ENCODE results near the gene DHX36. TPM values are rescaled to one million over a fixed set of nuclear protein-coding genes. Genes with fewer than 3 reads are reported as not detected.
A peak's percentile ranks its signal among the peaks of the same experiment; 100 is the strongest.

DHX36 gene
- total and polyA plus RNA-seq, 2 experiments from 2014 or later = 29.6 to 60.9 TPM

GRCh38 chr3:154361099-154361498, 36.8 kb upstream of the DHX36 start:
- no peaks in the 10 kb centered on the region for H3K79me2 ChIP-seq
- H3K4me1 ChIP-seq (ENCODE audit: insufficient read depth) = no peaks in the 10 kb centered on the region
- no peaks in the 10 kb centered on the region for H3K27me3 ChIP-seq
- H2AFZ ChIP-seq = no peak overlapping the region
- H3K27ac ChIP-seq = no peak overlapping the region
- H3K9me3 ChIP-seq (ENCODE audit: low read depth) = no peaks in the 10 kb centered on the region
- no peaks in the 10 kb centered on the region for H4K20me1 ChIP-seq (ENCODE audit: insufficient read depth, poor library complexity, severe bottlenecking)
- H3K9me2 ChIP-seq (replicated peaks; ENCODE audit: insufficient read depth) = no peaks in the 10 kb centered on the region
- 87% methylated on average over 1 of the region's 1 CpG for WGBS (ENCODE audit: low lambda C conversion rate, missing lambda C conversion rate)
- H3K4me3 ChIP-seq = no peak overlapping the region
- no peak for DNase-seq (ENCODE audit: low spot score)
- H3K4me2 ChIP-seq = no peak overlapping the region
- TF ChIP-seq EZH2 (IDR thresholded peaks at IDR 0.05; ENCODE audit: borderline replicate concordance) = no peak
- no peak for TF ChIP-seq CTCF (IDR thresholded peaks at IDR 0.05; ENCODE audit: poor library complexity)
- no peak for TF ChIP-seq EZH2phosphoT487 (IDR thresholded peaks at IDR 0.05; ENCODE audit: low read depth, severe bottlenecking, unreplicated experiment)
- no peaks in the 10 kb centered on the region for H3K36me3 ChIP-seq (replicated peaks; ENCODE audit: insufficient read depth, low read depth)

GRCh38 chr3:154356009-154356408, 31.7 kb upstream of the DHX36 start:
- H3K79me2 ChIP-seq = no peaks in the 10 kb centered on the region
- H3K27ac ChIP-seq = no peak overlapping the region
- no peaks in the 10 kb centered on the region for H3K27me3 ChIP-seq
- H3K4me2 ChIP-seq = no peak overlapping the region
- WGBS (ENCODE audit: low lambda C conversion rate, missing lambda C conversion rate) = 63% methylated on average over 1 of the region's 1 CpG
- H3K9me2 ChIP-seq (replicated peaks; ENCODE audit: insufficient read depth) = no peaks in the 10 kb centered on the region
- H3K36me3 ChIP-seq (replicated peaks; ENCODE audit: insufficient read depth, low read depth) = no peaks in the 10 kb centered on the region
- H3K4me1 ChIP-seq (ENCODE audit: insufficient read depth) = no peaks in the 10 kb centered on the region
- no peak for TF ChIP-seq EZH2 (IDR thresholded peaks at IDR 0.05; ENCODE audit: borderline replicate concordance)
- no peak for TF ChIP-seq EZH2phosphoT487 (IDR thresholded peaks at IDR 0.05; ENCODE audit: low read depth, severe bottlenecking, unreplicated experiment)
- no peak for TF ChIP-seq CTCF (IDR thresholded peaks at IDR 0.05; ENCODE audit: poor library complexity)
- no peaks in the 10 kb centered on the region for H3K9me3 ChIP-seq (ENCODE audit: low read depth)
- no peaks in the 10 kb centered on the region for H4K20me1 ChIP-seq (ENCODE audit: insufficient read depth, poor library complexity, severe bottlenecking)
- H2AFZ ChIP-seq = no peak overlapping the region
- no peak overlapping the region for H3K4me3 ChIP-seq
- DNase-seq (ENCODE audit: low spot score) = peak; percentile 41

GRCh38 chr3:154349223-154349622, 24.9 kb upstream of the DHX36 start:
- TF ChIP-seq EZH2phosphoT487 (IDR thresholded peaks at IDR 0.05; ENCODE audit: low read depth, severe bottlenecking, unreplicated experiment) (no peak), CTCF (IDR thresholded peaks at IDR 0.05; ENCODE audit: poor library complexity) (no peak), EZH2 (IDR thresholded peaks at IDR 0.05; ENCODE audit: borderline replicate concordance) (no peak)

More at GRCh38 chr3:154349223-154349622, 24.9 kb upstream of the DHX36 start:
- H3K27ac ChIP-seq = no peak overlapping the region
- H4K20me1 ChIP-seq (ENCODE audit: insufficient read depth, poor library complexity, severe bottlenecking) = no peaks in the 10 kb centered on the region
- no peaks in the 10 kb centered on the region for H3K36me3 ChIP-seq (replicated peaks; ENCODE audit: insufficient read depth, low read depth)
- H3K4me2 ChIP-seq = no peak overlapping the region
- no peak overlapping the region for H2AFZ ChIP-seq
- no peaks in the 10 kb centered on the region for H3K9me2 ChIP-seq (replicated peaks; ENCODE audit: insufficient read depth)
- no peak for DNase-seq (ENCODE audit: low spot score)
- no peaks in the 10 kb centered on the region for H3K9me3 ChIP-seq (ENCODE audit: low read depth)
- H3K79me2 ChIP-seq = no peaks in the 10 kb centered on the region
- H3K4me3 ChIP-seq = no peak overlapping the region
- H3K27me3 ChIP-seq = no peaks in the 10 kb centered on the region
- H3K4me1 ChIP-seq (ENCODE audit: insufficient read depth) = no peaks in the 10 kb centered on the region
- WGBS (ENCODE audit: low lambda C conversion rate, missing lambda C conversion rate) = 60% methylated on average over 2 of the region's 2 CpGs
